Measurements from ENCODE around the gene CPPED1.
"Not testable (repeated sequence)": the region's sequence is repeated elsewhere in the genome, so short reads cannot be mapped to it uniquely, and the experiment has no call there.

Gene CPPED1

DNA sequence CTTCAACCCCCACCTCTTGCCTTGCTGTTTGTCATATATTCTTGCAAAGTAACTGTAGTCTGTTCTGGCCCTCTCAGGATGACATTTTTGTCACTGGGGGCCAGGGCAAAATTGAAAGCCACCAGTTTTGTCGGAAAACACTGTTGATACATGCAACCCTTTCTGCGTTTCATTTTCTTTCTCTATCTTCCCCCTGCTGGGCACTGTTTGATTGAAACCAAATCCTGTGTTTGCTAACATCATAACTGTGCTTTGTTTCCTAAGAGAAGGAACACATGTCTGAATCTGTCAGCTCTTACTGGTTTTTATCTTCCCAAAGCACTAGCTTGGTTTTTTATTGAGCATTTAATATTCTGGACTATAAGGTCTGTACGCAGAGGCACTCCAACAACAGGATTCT is 11.7 kb upstream of the CPPED1 start:
- no peaks in the 10 kb centered on the region for H3K9me3 ChIP-seq (ENCODE audit: control insufficient read depth, insufficient read depth, low read length)
- no peaks in the 10 kb centered on the region for H3K4me1 ChIP-seq (ENCODE audit: insufficient read depth, low read length)
- no peaks in the 10 kb centered on the region for H3K36me3 ChIP-seq (ENCODE audit: insufficient read depth, low read length)
- no peak overlapping the region for H3K9ac ChIP-seq (ENCODE audit: low read depth, low read length)

DNA sequence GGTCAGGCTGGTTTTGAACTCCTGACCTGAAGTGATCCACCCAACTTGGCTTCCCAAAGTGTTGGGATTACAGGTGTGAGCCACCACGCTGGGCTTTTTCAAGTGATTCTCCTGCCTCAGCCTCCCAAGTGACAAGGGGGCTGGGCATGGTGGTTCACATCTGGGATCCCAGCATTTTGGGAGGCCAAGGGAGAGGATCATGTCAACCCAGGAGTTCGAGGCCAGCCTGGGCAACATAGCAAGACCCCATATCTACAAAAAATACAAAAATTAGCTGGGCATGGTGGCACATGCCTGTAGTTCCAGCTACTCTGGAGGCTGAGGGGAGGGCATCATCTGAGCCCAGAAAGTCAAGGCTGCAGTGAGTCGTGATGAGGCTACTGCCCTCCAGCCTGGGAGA is 10.0 kb upstream of the CPPED1 start:
- not testable (repeated sequence) for H3K9ac ChIP-seq (ENCODE audit: low read depth, low read length); H3K36me3 ChIP-seq (ENCODE audit: insufficient read depth, low read length); H3K9me3 ChIP-seq (ENCODE audit: control insufficient read depth, insufficient read depth, low read length)

DNA sequence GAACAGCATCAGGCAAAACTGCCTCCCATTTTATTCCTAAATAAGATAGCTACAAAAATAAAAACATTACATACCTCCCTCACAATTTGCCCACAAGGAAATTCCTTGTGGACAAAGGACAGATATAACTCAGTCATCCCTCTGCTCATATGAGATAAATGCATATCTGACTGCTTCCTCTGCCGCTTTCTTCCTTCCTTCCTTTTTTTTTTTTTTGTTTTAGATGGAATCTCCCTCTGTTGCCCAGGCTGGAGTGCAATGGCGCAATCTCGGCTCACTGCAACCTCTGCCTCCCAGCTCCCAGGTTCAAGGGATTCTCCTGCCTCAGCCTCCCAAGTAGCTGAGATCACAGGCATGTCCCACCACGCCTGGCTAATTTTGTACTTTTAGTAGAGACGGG is 9.6 kb upstream of the CPPED1 start:
- H3K4me1 ChIP-seq (ENCODE audit: insufficient read depth, low read length); H3K9me3 ChIP-seq (ENCODE audit: control insufficient read depth, insufficient read depth, low read length); H3K9ac ChIP-seq (ENCODE audit: low read depth, low read length); H3K36me3 ChIP-seq (ENCODE audit: insufficient read depth, low read length): not testable (repeated sequence)

More for the DNA sequence above, 10.0 kb upstream of the CPPED1 start:
- not testable (repeated sequence) for H3K4me1 ChIP-seq (ENCODE audit: insufficient read depth, low read length)

DNA sequence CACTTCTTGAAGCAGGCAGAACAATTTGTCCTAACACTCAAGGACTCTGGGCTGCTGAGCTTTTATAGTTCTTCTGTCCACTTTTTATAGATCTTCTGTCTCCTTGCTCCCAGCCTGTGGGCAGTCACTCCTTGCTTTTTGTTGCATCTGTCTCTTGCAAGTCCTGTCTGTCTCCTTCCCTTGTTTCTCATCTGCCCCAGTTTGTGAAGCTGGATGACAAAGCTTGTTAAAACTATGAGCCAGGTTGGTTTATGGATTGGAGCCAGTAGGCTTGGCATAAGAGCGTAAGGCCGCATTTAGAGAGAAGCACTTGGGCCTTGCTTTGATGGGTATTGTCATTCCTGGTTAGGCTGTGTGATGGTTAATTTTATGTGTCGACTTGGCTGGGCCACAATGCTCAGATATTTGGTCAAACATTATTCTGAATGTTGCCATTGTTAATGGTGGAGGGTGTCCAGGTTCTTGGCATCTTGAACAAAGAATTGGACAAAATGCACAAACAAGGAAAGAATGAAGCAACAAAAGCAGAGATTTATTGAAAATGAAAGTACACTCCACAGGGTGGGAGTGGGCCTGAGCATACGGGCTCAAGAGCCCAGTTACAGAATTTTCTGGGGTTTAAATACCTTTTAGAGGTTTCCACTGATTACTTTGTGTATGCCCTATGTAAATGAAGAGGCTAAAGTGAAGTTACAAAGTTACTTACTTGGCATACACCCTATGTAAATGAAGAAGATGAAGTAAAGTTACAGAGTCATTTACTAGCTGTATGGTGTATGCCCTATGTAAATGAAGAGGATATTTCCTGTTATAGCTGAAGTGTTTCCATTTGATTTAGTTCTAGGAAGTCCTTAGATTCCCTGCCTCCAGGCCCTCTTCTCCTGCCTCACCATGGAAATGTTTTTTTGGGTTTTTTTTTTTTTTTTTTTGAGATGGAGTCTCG is 8.0 kb upstream of the CPPED1 start:
- Histone ChIP-seq H3K9ac (ENCODE audit: low read depth, low read length) (no peak overlapping the region), H3K36me3 (ENCODE audit: insufficient read depth, low read length) (no peaks in the 10 kb centered on the region), H3K4me1 (ENCODE audit: insufficient read depth, low read length) (no peaks in the 10 kb centered on the region), H3K9me3 (ENCODE audit: control insufficient read depth, insufficient read depth, low read length) (no peaks in the 10 kb centered on the region)

DNA sequence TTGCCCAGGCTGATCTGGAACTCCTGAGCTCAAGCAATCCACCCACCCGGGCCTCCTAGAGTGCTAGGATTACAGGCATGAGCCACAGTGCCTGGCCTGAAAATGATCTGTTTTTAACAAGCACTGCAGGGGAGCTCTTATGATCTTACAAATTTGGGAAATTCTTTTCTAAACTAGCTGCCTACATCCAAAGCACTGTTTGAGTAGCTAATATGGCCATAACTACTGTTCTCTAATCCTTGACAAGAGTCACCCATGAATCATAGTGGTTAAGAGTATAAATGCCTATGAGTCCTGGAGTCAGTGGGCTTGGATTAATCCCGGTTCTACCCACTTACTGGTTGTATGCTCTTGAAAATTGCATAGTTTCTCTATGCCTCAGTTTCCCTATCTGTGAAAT is 1.4 kb upstream of the CPPED1 start:
- H3K9ac ChIP-seq (ENCODE audit: low read depth, low read length) = no peak overlapping the region
- no peaks in the 10 kb centered on the region for H3K9me3 ChIP-seq (ENCODE audit: control insufficient read depth, insufficient read depth, low read length)

DNA sequence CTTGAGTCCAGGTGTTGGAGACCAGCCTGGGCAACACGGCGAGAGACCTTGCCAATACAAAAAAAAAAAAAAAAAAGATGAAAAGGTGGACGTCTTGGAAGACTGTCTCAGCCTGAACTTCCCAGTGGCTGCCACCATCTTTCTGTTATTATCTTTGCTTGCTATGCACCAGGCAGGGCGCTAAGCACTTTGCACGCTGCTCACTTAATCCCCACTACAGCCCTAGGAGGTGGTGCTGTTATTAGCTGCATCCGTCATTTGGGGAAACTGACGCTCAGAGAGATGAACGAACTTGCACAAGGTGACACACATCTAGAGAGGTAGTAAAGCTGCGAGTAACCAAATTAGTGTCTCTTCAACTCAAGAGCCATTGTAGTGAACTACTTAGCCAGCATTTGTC is 708 bp upstream of the CPPED1 start:
- H3K4me1 ChIP-seq (ENCODE audit: insufficient read depth, low read length) = peaks cover 10% of the 10 kb centered on the region; the same call in 1 of the 2 replicates

More for the DNA sequence above, 1.4 kb upstream of the CPPED1 start:
- Histone ChIP-seq H3K36me3 (ENCODE audit: insufficient read depth, low read length) (no peaks in the 10 kb centered on the region), H3K4me1 (ENCODE audit: insufficient read depth, low read length) (peaks cover 10% of the 10 kb centered on the region; the same call in 1 of the 2 replicates)

DNA sequence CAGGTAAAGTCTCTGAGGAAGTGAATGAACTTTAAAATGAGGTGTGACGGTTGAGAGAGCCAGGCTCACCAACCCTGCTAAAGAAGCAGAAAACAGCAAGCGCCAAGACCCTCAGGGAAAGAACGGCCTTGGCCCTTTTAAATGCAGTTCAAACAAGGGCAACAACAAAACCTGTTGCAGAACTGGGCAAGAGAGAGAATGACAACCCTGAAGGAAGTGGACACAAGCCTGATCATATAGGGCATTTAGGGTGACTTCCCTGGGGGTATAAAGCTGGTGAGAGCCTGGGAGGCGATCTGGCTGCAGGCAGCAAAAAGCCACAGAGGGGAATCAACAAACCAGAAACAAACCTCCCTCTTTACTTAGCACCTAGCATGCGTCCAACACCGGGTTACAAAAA is 1.0 kb downstream of the CPPED1 start:
- H3K9me3 ChIP-seq (ENCODE audit: control insufficient read depth, insufficient read depth, low read length) = no peaks in the 10 kb centered on the region
- peaks cover 10% of the 10 kb centered on the region; the same call in 1 of the 2 replicates for H3K4me1 ChIP-seq (ENCODE audit: insufficient read depth, low read length)
- H3K36me3 ChIP-seq (ENCODE audit: insufficient read depth, low read length) = no peaks in the 10 kb centered on the region
- H3K9ac ChIP-seq (ENCODE audit: low read depth, low read length) = peak overlapping the region; percentile 67

More for the DNA sequence above, 708 bp upstream of the CPPED1 start:
- Histone ChIP-seq H3K36me3 (ENCODE audit: insufficient read depth, low read length) (no peaks in the 10 kb centered on the region), H3K9me3 (ENCODE audit: control insufficient read depth, insufficient read depth, low read length) (no peaks in the 10 kb centered on the region), H3K9ac (ENCODE audit: low read depth, low read length) (no peak overlapping the region; the same call in 1 of the 2 replicates)

DNA sequence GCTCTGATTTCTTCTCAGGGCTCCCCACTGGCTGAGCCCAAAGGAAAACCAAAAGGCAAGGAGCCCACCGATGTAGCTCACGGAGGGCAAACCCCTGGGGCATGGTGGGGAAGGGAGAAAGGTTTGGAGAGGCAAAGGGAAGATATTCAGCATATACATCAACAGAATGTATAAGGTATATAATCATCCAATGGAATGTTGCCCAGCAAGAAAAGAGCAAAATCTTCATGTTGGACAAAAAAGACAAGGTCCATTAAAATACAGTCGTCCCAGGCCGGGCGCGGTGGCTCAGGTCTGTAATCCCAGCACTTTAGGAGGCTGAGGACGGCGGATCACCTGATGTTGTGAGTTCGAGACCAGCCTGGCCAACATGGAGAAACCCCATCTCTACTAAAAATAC is 1.6 kb downstream of the CPPED1 start:
- Histone ChIP-seq H3K4me1 (ENCODE audit: insufficient read depth, low read length) (peaks cover 10% of the 10 kb centered on the region; the same call in 1 of the 2 replicates), H3K36me3 (ENCODE audit: insufficient read depth, low read length) (no peaks in the 10 kb centered on the region), H3K9ac (ENCODE audit: low read depth, low read length) (no peak overlapping the region), H3K9me3 (ENCODE audit: control insufficient read depth, insufficient read depth, low read length) (no peaks in the 10 kb centered on the region)

DNA sequence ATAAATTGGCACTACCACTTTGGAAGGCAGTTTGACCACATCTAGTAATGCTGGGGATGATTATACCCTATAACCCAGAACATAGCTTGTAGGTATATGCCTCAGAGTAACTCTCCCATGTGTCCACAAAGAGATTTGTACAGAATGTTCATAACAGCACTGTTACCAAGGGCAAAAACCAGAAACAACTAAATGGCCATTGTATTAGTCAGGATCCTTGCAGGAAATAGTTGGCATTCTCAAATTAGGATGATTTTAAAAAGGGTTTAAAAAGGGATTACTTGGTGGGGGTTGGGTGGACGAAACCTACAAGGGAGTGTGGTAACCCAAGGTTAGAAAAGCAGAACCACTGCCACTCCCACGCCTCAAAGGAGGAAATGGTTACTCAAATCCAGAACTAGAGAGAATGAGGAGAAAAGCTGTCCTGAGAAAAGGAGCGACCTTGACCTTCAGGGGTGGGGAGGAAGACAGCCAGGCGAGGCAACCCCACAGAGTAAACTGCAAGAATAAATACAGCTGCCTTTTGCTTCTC is 2.1 kb downstream of the CPPED1 start:
- Histone ChIP-seq H3K4me1 (ENCODE audit: insufficient read depth, low read length) (peaks cover 10% of the 10 kb centered on the region; the same call in 1 of the 2 replicates), H3K9me3 (ENCODE audit: control insufficient read depth, insufficient read depth, low read length) (no peaks in the 10 kb centered on the region), H3K9ac (ENCODE audit: low read depth, low read length) (no peak overlapping the region), H3K36me3 (ENCODE audit: insufficient read depth, low read length) (no peaks in the 10 kb centered on the region)

DNA sequence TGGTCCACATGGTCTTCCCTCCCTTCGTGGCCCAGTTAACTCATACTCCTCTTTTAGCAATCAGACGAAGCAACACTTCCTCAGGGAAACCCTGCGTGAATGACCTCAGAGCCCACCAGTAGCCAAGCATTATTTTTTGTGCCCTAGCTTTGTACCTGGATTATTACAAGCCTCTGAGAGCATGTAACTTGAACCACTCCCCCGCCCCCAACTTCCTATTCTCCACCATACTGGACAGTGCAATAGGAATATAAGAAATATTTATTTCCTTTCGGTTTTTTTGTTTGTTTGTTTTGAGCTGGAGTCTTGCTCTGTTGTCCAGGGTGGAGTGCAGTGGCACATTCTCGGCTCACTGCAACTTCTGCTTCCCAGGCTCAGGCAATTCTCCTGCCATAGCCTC is 2.9 kb downstream of the CPPED1 start:
- Histone ChIP-seq H3K36me3 (ENCODE audit: insufficient read depth, low read length) (no peaks in the 10 kb centered on the region), H3K9me3 (ENCODE audit: control insufficient read depth, insufficient read depth, low read length) (no peaks in the 10 kb centered on the region), H3K9ac (ENCODE audit: low read depth, low read length) (no peak overlapping the region), H3K4me1 (ENCODE audit: insufficient read depth, low read length) (peaks cover 10% of the 10 kb centered on the region; the same call in 1 of the 2 replicates)

DNA sequence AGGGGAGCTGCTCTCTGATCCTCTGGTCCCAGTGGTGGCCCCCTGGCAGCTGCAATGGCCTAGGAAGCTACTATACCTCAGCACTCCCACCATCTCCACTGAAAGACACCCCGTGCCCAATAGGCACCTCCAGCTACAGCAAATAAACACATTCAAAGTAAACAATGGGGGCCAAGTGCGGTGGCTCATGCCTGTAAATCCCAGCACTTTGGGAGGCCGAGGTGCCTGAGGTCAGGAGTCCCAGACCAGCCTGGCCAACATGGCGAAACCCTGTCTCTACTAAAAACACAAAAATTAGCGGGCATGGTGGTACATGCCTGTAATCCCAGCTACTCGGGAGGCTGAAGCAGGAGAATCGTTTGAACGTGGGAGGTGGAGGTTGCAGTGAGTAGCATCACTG is 3.7 kb downstream of the CPPED1 start:
- H3K36me3 ChIP-seq (ENCODE audit: insufficient read depth, low read length); H3K4me1 ChIP-seq (ENCODE audit: insufficient read depth, low read length); H3K9ac ChIP-seq (ENCODE audit: low read depth, low read length); H3K9me3 ChIP-seq (ENCODE audit: control insufficient read depth, insufficient read depth, low read length): not testable (repeated sequence)

DNA sequence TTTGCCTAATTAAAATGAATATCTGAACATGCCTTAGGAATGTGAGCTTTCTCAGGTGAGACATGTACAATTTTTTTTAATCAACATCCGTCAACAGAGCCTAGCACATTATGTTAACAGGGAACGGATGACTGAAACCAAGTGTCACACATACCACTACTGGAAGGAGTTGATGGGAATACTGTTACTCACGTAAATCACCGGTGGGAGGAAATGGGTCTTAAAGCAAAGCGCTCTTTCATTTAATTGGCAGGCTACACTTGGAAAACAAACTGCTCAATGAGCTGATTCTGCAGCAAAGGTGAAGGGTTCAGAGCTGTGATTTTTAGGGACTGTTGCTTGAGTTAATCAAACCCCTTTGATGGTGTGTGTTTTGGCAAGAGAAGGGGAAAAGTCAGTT is 4.8 kb downstream of the CPPED1 start:
- Histone ChIP-seq H3K4me1 (ENCODE audit: insufficient read depth, low read length) (peaks cover 12% of the 10 kb centered on the region), H3K36me3 (ENCODE audit: insufficient read depth, low read length) (no peaks in the 10 kb centered on the region), H3K9me3 (ENCODE audit: control insufficient read depth, insufficient read depth, low read length) (no peaks in the 10 kb centered on the region), H3K9ac (ENCODE audit: low read depth, low read length) (no peak overlapping the region)

DNA sequence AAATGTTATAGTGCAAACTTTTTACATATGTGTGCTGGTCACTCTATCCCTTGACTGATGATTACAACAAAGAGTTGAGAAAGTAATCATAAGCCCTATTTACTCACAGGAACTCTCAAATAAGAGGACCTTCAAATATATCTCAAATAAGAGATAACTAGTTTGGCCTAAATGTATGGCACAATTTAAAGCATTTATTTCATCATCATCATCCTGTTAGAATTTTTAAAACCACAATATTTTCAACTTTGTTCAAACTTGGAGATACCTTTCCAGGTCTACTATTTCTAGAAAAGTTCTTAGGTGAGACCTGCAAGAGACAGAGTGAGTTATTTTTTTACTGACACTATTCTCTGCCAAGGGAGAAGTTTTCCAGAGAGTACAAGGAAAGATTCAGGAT is 5.5 kb downstream of the CPPED1 start:
- H3K4me1 ChIP-seq (ENCODE audit: insufficient read depth, low read length) = peaks cover 13% of the 10 kb centered on the region
- H3K9ac ChIP-seq (ENCODE audit: low read depth, low read length) = no peak overlapping the region
- H3K9me3 ChIP-seq (ENCODE audit: control insufficient read depth, insufficient read depth, low read length) = no peaks in the 10 kb centered on the region
- H3K36me3 ChIP-seq (ENCODE audit: insufficient read depth, low read length) = no peaks in the 10 kb centered on the region

DNA sequence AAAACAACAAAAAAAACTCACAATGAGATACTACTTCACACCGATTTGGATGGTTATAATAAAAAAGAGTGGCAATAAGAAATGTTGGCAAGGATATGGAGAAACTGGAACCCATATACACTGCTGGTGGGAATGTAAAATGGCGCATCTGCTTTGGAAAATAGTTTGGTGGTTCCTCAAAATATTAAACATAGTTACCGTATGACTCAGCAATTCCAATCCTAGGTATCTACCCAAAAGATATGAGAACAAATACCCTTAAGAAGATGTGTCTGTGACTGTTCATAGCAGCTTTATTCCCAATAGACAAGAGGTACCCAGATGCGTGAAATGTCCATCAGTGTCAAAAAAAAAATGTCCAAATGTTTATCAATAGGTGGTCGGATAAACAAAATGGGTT is 7.2 kb downstream of the CPPED1 start:
- Histone ChIP-seq H3K9ac (ENCODE audit: low read depth, low read length) (no peak overlapping the region), H3K9me3 (ENCODE audit: control insufficient read depth, insufficient read depth, low read length) (no peaks in the 10 kb centered on the region), H3K36me3 (ENCODE audit: insufficient read depth, low read length) (no peaks in the 10 kb centered on the region), H3K4me1 (ENCODE audit: insufficient read depth, low read length) (peaks cover 6% of the 10 kb centered on the region)

Measured in ES-I3 (cell line).